H1 (cell line): ENCODE results near the gene HES4. TPM values are rescaled to one million over a fixed set of nuclear protein-coding genes. Genes with fewer than 3 reads are reported as not detected.
A peak's percentile ranks its signal among the peaks of the same experiment; 100 is the strongest.

Experiments
- ASH2L ChIP-seq: fragments of 200-600, 300-600 bp; sonication (generic); IDR thresholded peaks from one replicate; pipeline ENCODE4 v1.7.1; 2017; ENCODE audit warnings: low read length
- CHD2 ChIP-seq: IDR thresholded peaks from 2 replicates; pipeline ENCODE4 v1.6.1; 2012; ENCODE audit warnings: low read length, improper control_type of control experiment
- JUN ChIP-seq: IDR thresholded peaks from 2 replicates; pipeline ENCODE4 v1.6.1; 2011; ENCODE audit warnings: low read depth, mild to moderate bottlenecking, improper control_type of control experiment, low read length
- PHF8 ChIP-seq: fragments of 200-600 bp; sonication (generic); conservative IDR thresholded peaks from 2 replicates; pipeline ENCODE4 v1.7.1; 2012; ENCODE audit warnings: low read depth, mild to moderate bottlenecking, inconsistent platforms, low read length, moderate library complexity
- SP4 ChIP-seq: IDR thresholded peaks from 2 replicates; pipeline ENCODE4 v1.6.1; 2012; ENCODE audit warnings: low read length, inconsistent platforms
- polyA plus RNA-seq, 7 experiments: library from polyadenylated mRNA; depleted of rRNA in 3 of 7; stranded (reverse) in 5 of 7; unstranded in 2 of 7; fragments of >200 nt in 5 of 7; fragments of 200-250 nt in 2 of 7; gene quantifications; 1 replicate in 5 of 7; 2 replicates in 1 of 7; 4 replicates in 1 of 7; pipeline versions ENCODE4 v1.2.1 to v1.2.3, GENCODE V29; 2011 to 2013; ENCODE audit warnings: missing spikeins in 2 of 7, mixed read lengths in 2 of 7
- total RNA-seq: library from RNA; stranded (reverse); fragmentation: NEBNext Ultra II Directional; extraction: Animal tissue kit (Norgen Biotek cat#: 25700); gene quantifications from 2 replicates; pipeline ENCODE4 v1.2.1, GENCODE V29; 2021
- TF ChIP-seq, protein P1 (sequence below), 3 experiments: IDR thresholded peaks; 1 replicate in 2 of 3; 2 replicates in 1 of 3; pipeline versions ENCODE4 v1.5.1 to v1.6.1; 2011; ENCODE audit warnings: low read length in 3 of 3, mild to moderate bottlenecking in 3 of 3, inconsistent platforms in 2 of 3, low read depth in 1 of 3, moderate library complexity in 1 of 3; ENCODE audit not compliant: insufficient read depth in 1 of 3; ENCODE audit errors: control extremely low read depth in 1 of 3
- TF ChIP-seq, protein P2 (sequence below): IDR thresholded peaks from 2 replicates; pipeline ENCODE4 v1.6.1; 2011; ENCODE audit warnings: low read depth, mild to moderate bottlenecking, low read length; ENCODE audit not compliant: insufficient read depth

The HES4 gene
- total and polyA plus RNA-seq, 2 of the 8 experiments (the other 6 are each of a cell fraction or from before 2014, with no cell fraction given) = 2.8 to 3.5 TPM

DNA sequence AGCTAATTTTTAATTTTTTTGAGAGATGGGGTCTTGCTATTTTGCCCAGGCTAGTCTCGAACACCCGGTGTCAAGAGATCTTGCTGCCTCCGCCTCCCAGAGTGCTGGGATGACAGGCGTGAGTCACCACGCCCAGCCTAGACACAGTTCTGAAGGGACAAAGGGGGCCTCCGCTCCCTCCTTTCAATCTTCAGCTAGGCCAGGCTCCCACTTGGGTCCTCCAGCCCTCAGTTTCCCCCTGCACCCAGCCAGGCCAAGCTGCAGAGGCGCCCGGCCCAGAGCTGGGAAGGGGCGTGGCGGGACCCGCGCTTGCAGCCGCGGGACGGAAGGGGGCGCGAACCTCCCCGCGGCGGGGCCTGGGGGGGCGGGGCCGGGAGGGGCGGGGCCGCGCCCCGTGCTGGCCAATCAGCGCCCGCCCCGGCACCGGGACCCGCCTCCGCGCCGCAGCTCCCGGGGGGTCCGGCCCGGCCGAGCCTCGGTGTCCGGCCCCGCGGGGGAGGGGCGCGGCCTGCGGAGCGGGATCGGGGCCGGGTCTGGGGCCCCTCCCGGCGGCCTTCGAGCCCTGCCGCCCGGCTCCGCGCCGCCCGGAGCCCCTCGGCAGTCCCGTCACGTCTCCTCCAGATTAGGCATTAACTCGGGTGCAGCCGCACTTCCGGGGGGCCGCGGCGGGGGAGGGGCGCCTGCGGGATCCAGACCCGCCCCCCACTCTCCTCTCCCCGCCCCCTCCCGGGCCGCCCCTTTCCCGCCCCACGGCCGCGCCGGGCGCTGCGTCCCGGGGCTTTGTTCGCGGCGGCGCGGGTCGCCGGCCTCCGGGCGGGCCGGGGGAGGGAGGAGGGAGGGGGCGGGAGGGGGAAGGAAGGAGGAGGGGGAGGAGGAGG, 19.5 kb upstream of the HES4 start (continued):
- TF ChIP-seq, protein P1, sequence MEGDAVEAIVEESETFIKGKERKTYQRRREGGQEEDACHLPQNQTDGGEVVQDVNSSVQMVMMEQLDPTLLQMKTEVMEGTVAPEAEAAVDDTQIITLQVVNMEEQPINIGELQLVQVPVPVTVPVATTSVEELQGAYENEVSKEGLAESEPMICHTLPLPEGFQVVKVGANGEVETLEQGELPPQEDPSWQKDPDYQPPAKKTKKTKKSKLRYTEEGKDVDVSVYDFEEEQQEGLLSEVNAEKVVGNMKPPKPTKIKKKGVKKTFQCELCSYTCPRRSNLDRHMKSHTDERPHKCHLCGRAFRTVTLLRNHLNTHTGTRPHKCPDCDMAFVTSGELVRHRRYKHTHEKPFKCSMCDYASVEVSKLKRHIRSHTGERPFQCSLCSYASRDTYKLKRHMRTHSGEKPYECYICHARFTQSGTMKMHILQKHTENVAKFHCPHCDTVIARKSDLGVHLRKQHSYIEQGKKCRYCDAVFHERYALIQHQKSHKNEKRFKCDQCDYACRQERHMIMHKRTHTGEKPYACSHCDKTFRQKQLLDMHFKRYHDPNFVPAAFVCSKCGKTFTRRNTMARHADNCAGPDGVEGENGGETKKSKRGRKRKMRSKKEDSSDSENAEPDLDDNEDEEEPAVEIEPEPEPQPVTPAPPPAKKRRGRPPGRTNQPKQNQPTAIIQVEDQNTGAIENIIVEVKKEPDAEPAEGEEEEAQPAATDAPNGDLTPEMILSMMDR (IDR thresholded peaks at IDR 0.05; ENCODE audit: control extremely low read depth in 1 of 3, insufficient read depth in 1 of 3, low read depth in 1 of 3, low read length in 3 of 3) = peak in 2 of 3 experiments; percentile 38 to 42; a peak in 2 of 4 replicates
- no peak for TF ChIP-seq CHD2
- TF ChIP-seq, protein P2, sequence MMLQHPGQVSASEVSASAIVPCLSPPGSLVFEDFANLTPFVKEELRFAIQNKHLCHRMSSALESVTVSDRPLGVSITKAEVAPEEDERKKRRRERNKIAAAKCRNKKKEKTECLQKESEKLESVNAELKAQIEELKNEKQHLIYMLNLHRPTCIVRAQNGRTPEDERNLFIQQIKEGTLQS = no peak
- no peak for TF ChIP-seq JUN
- no peak for TF ChIP-seq ASH2L
- TF ChIP-seq PHF8 = peak; percentile 44; the same call in 1 of the 2 replicates
- 0 out of 2 replicates have a peak, but pooled peaks have one; percentile 34 for TF ChIP-seq SP4
